ENCODE measurements around the gene LRRC49.

The LRRC49 gene

GRCh38 chr15:70859322-70859908, 33.2 kb upstream of the LRRC49 start:
- Histone ChIP-seq H3K4me1 (ENCODE audit: control insufficient read depth, low read length) (no peaks in the 10 kb centered on the region), H3K27me3 (ENCODE audit: control insufficient read depth, low read length) (no peaks in the 10 kb centered on the region), H3K4me2 (ENCODE audit: low read length) (no peak overlapping the region), H3K9me3 (ENCODE audit: control insufficient read depth, insufficient read depth, low read length) (no peaks in the 10 kb centered on the region), H4K20me1 (ENCODE audit: control insufficient read depth, insufficient read depth, low read depth, low read length) (no peaks in the 10 kb centered on the region), H3K4me3 (ENCODE audit: low read length) (no peak overlapping the region), H3K79me2 (ENCODE audit: control insufficient read depth, low read length) (no peaks in the 10 kb centered on the region), H3K36me3 (ENCODE audit: control insufficient read depth, low read length) (no peaks in the 10 kb centered on the region), H3K27ac (ENCODE audit: low read depth, low read length) (no peak overlapping the region), H3K9me2 (replicated peaks; ENCODE audit: control insufficient read depth, low read length) (no peaks in the 10 kb centered on the region), H3F3A (ENCODE audit: control insufficient read depth, insufficient read depth) (no peaks in the 10 kb centered on the region)
- TF ChIP-seq CTCF (IDR thresholded peaks at IDR 0.05; ENCODE audit: low read depth, low read length, poor library complexity, severe bottlenecking) (no peak), EZH2phosphoT487 (IDR thresholded peaks at IDR 0.05; ENCODE audit: borderline replicate concordance, low read length) (no peak)

DNA sequence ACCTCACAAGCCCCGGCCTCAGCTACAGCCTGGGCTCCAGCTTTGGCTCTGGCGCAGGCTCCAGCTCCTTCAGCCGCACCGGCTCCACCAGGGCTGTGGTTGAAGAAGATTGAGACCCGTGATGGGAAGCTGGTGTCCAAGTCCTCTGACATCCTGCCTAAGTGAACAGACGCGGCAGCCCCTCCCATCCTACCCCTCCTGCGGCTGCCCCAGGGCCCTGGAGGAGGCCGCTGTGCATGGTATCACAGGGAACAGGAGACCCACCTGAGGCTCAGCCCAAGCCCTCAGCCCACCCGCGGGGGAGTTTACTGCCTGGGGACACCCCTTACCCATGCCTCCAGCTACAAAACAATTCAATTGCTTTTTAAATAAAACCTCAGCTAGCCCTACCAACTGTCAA, 32.6 kb upstream of the LRRC49 start:
- H3K4me1 ChIP-seq (ENCODE audit: control insufficient read depth, low read length): no peaks in the 10 kb centered on the region
- TF ChIP-seq EZH2phosphoT487 (IDR thresholded peaks at IDR 0.05; ENCODE audit: borderline replicate concordance, low read length): no peak
- no peak for TF ChIP-seq CTCF (IDR thresholded peaks at IDR 0.05; ENCODE audit: low read depth, low read length, poor library complexity, severe bottlenecking)
- no peak overlapping the region for H3K27ac ChIP-seq (ENCODE audit: low read depth, low read length)
- H3K36me3 ChIP-seq (ENCODE audit: control insufficient read depth, low read length): no peaks in the 10 kb centered on the region
- no peaks in the 10 kb centered on the region for H4K20me1 ChIP-seq (ENCODE audit: control insufficient read depth, insufficient read depth, low read depth, low read length)
- no peaks in the 10 kb centered on the region for H3K9me3 ChIP-seq (ENCODE audit: control insufficient read depth, insufficient read depth, low read length)
- H3K4me2 ChIP-seq (ENCODE audit: low read length): no peak overlapping the region
- no peaks in the 10 kb centered on the region for H3K79me2 ChIP-seq (ENCODE audit: control insufficient read depth, low read length)
- no peaks in the 10 kb centered on the region for H3F3A ChIP-seq (ENCODE audit: control insufficient read depth, insufficient read depth)
- H3K4me3 ChIP-seq (ENCODE audit: low read length): no peak overlapping the region
- no peaks in the 10 kb centered on the region for H3K9me2 ChIP-seq (replicated peaks; ENCODE audit: control insufficient read depth, low read length)
- H3K27me3 ChIP-seq (ENCODE audit: control insufficient read depth, low read length): no peaks in the 10 kb centered on the region

- TF ChIP-seq EZH2phosphoT487 (IDR thresholded peaks at IDR 0.05; ENCODE audit: borderline replicate concordance, low read length): no peak
- TF ChIP-seq CTCF (IDR thresholded peaks at IDR 0.05; ENCODE audit: low read depth, low read length, poor library complexity, severe bottlenecking): no peak
- Histone ChIP-seq H3K27me3 (ENCODE audit: control insufficient read depth, low read length) (no peaks in the 10 kb centered on the region), H3K9me3 (ENCODE audit: control insufficient read depth, insufficient read depth, low read length) (no peaks in the 10 kb centered on the region), H3K36me3 (ENCODE audit: control insufficient read depth, low read length) (no peaks in the 10 kb centered on the region), H3K79me2 (ENCODE audit: control insufficient read depth, low read length) (no peaks in the 10 kb centered on the region), H3K4me3 (ENCODE audit: low read length) (no peak overlapping the region), H3K4me2 (ENCODE audit: low read length) (no peak overlapping the region), H4K20me1 (ENCODE audit: control insufficient read depth, insufficient read depth, low read depth, low read length) (no peaks in the 10 kb centered on the region), H3K27ac (ENCODE audit: low read depth, low read length) (no peak overlapping the region), H3K4me1 (ENCODE audit: control insufficient read depth, low read length) (no peaks in the 10 kb centered on the region), H3K9me2 (replicated peaks; ENCODE audit: control insufficient read depth, low read length) (no peaks in the 10 kb centered on the region), H3F3A (ENCODE audit: control insufficient read depth, insufficient read depth) (no peaks in the 10 kb centered on the region)
These were observed 29.0 kb upstream of the LRRC49 start for GRCh38 chr15:70863450-70864218.
